Umbilical cord (tissue), 2 donors: ENCODE measurements around the gene GPAM. TPM values are rescaled to one million over a fixed set of nuclear protein-coding genes. Genes with fewer than 3 reads are reported as not detected.

ENCODE experiments used
- DNase-seq: peaks from one replicate; pipeline ENCODE4 v3.0.0-alpha.2; 2015; ENCODE audit warnings: low spot score
- total RNA-seq: library from RNA; depleted of rRNA; stranded (reverse); fragments of >200 nt; gene quantifications from one replicate; pipeline ENCODE4 v1.2.3, GENCODE V29; 2014; ENCODE audit warnings: low replicate concordance; ENCODE audit not compliant: insufficient read depth

GPAM gene
- total RNA-seq, 1 donor from 2014 or later: 14.0 TPM

- DNase-seq: no peak
Observed at GRCh38 chr10:112184379-112184778, 814 bp upstream of the GPAM start.

- no peak for DNase-seq
Observed at GRCh38 chr10:112184052-112184371, 447 bp upstream of the GPAM start.

- no peak for DNase-seq
Observed at GRCh38 chr10:112182784-112183328, 709 bp downstream of the GPAM start.

- DNase-seq: no peak
Observed at GRCh38 chr10:112177247-112177646, 6.3 kb downstream of the GPAM start.

- no peak for DNase-seq
Observed at GRCh38 chr10:112176543-112176942, 7.0 kb downstream of the GPAM start.

GRCh38 chr10:112175409-112175808, 8.2 kb downstream of the GPAM start:
- DNase-seq: no peak

GRCh38 chr10:112173206-112173605, 10.4 kb downstream of the GPAM start:
- no peak for DNase-seq

- no peak for DNase-seq
Observed at GRCh38 chr10:112168733-112169132, 14.8 kb downstream of the GPAM start.

- DNase-seq: no peak
Observed at GRCh38 chr10:112166800-112167199, 16.8 kb downstream of the GPAM start.

- DNase-seq: no peak
Observed at GRCh38 chr10:112161757-112162518, 21.6 kb downstream of the GPAM start.

- DNase-seq: no peak
Observed at GRCh38 chr10:112160834-112161233, 22.7 kb downstream of the GPAM start.

- DNase-seq: no peak
Observed at GRCh38 chr10:112159469-112159868, 24.1 kb downstream of the GPAM start.

- DNase-seq: no peak
Observed at GRCh38 chr10:112151524-112152039, 32.0 kb downstream of the GPAM start.

GRCh38 chr10:112148331-112148730, 35.2 kb downstream of the GPAM start:
- no peak for DNase-seq

GRCh38 chr10:112146799-112147198, 36.8 kb downstream of the GPAM start:
- DNase-seq: no peak

GRCh38 chr10:112145263-112145662, 38.3 kb downstream of the GPAM start:
- peak; percentile 13 for DNase-seq

GRCh38 chr10:112143420-112143819, 40.1 kb downstream of the GPAM start:
- no peak for DNase-seq

- no peak for DNase-seq
Observed at GRCh38 chr10:112141292-112141691, 42.3 kb downstream of the GPAM start.

- peak; percentile 41 for DNase-seq
Observed at GRCh38 chr10:112140110-112140970, 43.2 kb downstream of the GPAM start.

GRCh38 chr10:112139176-112139575, 44.4 kb downstream of the GPAM start:
- no peak for DNase-seq

- DNase-seq: peak; percentile 62
Observed at GRCh38 chr10:112137154-112137987, 46.2 kb downstream of the GPAM start.
